RKO (cell line): ENCODE data around the gene FAM187B.
A peak's percentile ranks its signal among the peaks of the same experiment; 100 is the strongest.

ENCODE experiments used
- DNase-seq: peaks from one replicate; pipeline ENCODE4 v3.0.0-alpha.2; 2016; ENCODE audit warnings: low spot score

Gene FAM187B

GRCh38 chr19:35228177-35228930 lies at the start of gene FAM187B:
TSS of gene FAM187B (minus strand) at chr19:35228739. CDS start at chr19:35228680, 59 bp downstream.
- DNase-seq, result no peak

DNA sequence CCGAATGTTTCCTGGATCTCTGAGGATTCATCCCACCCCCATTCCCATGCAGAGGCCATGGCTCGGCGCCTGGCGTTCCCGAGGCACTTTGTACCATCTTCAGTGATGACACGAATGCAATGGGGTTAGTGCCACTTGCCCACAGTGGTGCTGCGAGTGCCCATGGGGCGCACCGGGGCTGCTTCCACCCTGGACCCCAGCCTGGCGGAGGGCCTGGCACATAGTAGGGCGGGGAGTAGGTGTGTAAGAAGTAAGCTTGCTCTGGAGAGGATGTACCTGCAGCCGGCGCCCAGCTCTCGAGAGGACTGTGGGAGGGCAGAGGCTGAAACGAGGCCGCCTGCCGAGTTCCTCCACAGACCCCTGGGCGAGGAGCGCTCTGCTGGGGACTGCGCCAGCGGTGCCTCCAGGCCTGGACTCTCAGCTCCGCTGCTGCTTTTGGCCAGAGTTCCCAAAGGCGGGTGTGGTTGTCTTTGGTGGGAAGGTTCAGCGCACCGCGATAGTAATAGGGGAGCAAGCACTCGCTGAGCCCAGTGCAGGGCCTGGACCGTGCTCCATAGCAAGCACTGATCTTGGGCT lies 48.3 kb upstream of the FAM187B start:
- no peak for DNase-seq

DNA sequence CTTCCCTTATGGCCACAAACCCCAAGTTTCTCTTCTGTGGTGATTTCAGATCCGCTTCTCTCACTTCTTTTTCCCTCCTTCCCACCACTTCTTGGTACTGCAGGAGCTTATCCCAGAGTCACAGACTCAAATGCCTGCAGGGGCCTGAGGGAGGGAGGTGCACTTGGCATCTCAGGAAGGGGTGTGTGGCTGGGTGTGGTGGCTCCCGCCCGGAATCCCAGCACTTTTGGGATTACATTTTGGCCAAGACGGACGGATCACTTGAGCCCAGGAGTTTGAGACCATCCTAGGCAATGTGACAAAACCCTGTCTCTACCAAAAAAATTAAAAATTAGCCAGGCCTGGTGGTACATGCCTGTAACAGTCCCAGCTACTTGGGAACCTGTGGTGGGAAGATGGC lies 45.8 kb upstream of the FAM187B start:
- DNase-seq, result no peak

DNA sequence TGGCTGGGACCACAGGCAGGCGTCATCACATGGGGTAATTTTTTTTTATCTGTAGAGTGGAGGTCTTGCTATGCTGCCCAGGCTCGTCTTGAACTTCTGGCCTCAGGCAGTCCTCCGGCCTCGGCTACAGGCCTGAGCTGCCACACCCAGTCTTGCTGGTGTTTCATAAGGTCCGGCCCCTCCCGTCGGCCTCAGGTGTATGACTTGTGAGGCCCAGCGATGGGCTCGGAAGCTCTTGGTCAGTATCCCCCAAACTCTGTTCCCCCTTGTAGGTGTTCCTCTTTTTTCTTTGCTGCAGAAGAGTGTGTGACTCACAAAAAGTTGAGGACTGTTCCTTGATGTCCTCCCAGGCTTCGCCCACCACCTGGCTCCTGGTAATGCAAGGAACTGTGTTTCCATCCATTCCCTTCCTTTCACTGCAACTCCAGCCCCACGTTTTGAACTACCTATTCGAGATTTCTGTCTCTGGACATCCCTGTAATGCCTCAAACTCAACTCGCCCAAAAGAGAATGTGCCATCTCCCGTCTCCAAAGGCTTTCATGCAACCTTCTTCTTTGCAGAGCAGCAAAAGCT lies 45.2 kb upstream of the FAM187B start:
- no peak for DNase-seq

DNA sequence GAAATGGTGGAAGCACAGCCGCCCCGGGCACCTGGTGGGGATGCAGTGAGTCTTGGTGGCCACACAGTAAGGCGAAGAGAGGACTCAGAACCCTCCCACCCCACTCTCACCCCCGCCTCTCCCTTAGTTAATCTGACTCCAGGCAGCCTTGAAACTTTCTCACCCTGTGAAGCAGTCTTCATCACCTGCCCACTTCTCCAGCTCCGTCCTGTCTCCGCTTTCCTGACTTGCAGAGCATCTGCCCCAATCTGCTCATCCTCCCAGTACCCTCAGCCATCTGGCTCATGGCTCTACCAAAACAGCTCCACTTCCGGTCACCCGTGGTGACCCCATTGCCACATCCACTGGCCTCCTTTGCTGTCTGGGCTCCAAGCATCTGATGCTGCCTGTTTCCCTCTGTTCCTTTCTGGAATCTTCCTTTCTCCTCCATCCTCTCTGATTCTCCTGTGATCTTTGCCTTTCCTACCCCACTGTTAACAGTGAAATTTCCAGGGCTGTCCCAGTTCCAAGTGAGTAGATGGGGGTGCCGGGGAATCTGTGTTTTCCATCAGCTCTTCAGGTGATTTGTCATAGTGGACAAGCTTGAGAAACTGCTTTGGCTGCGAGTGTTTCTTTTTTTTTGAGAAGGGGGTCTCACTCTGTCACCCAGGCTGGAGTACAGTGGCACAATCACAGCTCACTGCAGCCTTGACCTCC lies 44.6 kb upstream of the FAM187B start:
- DNase-seq, result no peak

GRCh38 chr19:35272122-35272719 lies 43.7 kb upstream of the FAM187B start:
- no peak for DNase-seq

- no peak for DNase-seq
Observed at GRCh38 chr19:35271546-35271945, 43.0 kb upstream of the FAM187B start.

DNA sequence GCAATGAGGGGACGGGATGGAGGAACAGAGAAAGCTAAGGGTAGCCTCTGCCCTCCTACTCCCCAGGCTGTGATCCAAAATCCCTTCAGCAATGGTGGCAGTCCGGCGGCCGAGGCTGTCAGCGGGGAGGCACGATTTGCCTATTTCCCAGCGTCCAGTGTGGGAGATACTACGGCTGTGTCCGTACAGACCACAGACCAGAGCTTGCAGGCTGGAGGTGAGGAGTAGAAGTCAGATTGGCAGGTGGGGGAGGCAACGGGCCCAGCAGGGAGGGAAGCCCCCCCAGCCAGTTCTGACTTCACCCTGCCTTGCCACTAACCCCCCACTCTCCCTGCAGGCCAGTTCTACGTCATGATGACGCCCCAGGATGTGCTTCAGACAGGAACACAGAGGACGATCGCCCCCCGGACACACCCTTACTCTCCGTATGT lies 41.9 kb upstream of the FAM187B start:
- DNase-seq, result no peak

GRCh38 chr19:35269438-35270117 lies 41.0 kb upstream of the FAM187B start:
- DNase-seq, result peak; percentile 82

GRCh38 chr19:35268536-35269437 lies 40.2 kb upstream of the FAM187B start, which contains the start of gene USF2:
TSS of gene USF2 (plus strand) at chr19:35268962. CDS start at chr19:35269102, 140 bp downstream.
- DNase-seq, result peak; percentile 80

DNA sequence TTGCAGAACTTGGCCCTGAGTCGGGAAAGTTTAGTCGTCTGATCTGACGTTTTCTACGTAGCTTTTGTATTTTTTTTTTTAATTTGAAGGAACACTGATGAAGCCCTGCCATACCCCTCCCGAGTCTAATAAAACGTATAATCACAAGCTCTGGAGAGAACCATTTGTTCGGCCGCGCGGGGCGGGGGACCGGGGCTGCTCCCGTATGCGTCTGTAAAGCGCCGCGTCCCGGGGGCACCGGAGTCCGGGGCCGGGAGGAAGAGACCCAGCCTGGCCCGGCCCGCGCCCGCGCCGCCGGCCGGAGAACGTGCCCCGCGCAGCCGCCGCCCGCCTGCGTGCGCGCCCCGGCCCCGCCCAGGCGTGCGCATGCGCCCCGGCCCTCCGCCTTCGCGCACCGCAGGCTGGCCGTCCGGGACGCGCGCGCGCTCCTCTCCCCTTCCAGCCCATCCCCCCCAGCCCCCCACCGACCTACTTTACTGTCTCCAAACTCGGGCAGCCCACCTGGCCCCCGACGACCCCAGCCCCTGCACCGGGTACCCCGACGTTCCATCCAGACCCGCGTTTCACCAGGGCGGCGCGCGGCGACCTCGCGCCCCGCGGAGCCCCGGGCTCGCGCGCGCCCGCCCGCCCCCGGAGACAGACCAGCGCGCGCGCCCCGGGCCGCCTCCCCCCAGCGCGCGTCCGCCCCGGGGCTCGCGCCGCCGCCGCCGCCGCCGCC lies 39.4 kb upstream of the FAM187B start:
- peak; percentile 71 for DNase-seq

GRCh38 chr19:35267353-35267817 lies 38.8 kb upstream of the FAM187B start:
- peak; percentile 29 for DNase-seq

DNA sequence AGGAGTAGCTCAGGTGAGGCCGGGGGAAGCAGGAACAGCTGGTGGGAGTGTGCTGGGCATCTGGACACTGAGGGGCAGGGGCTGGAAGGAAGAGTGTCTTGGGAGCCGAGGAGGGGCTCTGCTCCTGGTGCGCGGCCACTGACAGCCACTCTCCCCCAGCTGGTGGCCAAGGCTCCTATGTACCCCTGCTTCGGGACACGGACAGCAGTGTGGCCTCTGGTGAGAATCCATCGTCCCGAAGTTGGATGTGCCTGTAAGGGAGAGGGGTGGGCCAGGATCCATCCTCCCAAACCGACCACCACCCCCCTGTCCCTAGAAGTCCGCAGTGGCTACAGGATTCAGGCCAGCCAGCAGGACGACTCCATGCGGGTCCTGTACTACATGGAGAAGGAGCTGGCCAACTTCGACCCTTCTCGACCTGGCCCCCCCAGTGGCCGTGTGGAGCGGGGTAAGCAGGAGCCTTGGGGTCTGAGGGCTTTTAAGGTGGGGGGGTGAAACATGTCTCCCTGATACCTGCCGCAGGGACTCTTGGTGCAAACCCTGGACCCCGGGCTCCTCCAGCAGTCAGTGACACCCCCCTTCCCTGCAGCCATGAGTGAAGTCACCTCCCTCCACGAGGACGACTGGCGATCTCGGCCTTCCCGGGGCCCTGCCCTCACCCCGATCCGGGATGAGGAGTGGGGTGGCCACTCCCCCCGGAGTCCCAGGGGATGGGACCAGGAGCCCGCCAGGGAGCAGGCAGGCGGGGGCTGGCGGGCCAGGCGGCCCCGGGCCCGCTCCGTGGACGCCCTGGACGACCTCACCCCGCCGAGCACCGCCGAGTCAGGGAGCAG lies 38.2 kb upstream of the FAM187B start:
- DNase-seq, result no peak

GRCh38 chr19:35265900-35266519 lies 37.5 kb upstream of the FAM187B start:
- DNase-seq, result no peak

DNA sequence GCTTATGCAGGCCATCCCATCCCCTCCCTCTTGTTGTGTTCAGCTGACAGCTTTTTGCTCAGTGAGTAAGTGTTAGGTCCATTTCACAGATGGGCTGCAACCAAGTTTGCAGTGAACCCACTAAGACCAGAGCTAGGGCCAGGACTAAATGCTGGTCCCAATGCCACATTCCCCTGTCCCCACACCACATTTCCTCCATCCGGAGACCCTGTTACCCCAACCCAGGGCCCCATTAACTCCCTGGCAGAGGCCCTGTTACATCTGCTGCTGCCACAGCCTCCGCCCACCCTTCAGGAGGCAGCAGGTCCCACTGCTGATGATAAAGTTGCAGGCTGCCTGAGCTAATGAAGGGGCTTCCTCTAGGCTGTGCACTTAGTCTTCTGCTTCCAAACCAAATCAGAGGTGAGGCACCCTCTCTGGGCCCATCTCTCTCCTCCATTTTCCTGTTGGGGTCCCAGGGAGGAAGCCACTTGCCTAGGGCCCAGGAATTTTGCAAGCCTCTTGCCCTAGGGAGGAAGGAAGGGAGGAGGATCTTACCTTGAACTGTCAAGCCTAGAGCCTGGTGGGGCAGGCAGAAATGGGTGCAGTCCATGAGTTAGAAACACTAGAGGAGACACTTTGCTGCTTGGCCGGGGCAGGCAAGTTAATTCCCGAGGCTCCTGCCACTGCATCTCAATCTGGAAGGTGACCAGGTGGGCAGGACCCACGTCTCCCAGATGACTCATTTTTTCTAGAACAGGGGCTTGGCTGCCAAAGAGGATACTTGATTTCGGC lies 36.8 kb upstream of the FAM187B start:
- no peak for DNase-seq

GRCh38 chr19:35264268-35265125 lies 36.0 kb upstream of the FAM187B start:
- DNase-seq, result no peak
